AG08395 (cell line): ENCODE measurements around the gene CACNA1H.
"Not testable (repeated sequence)": the region's sequence is repeated elsewhere in the genome, so short reads cannot be mapped to it uniquely, and the experiment has no call there.

ENCODE experiments used
- DNase-seq: peaks from one replicate; pipeline ENCODE4 v3.0.0; 2012; ENCODE audit warnings: mixed read lengths, low spot score

The CACNA1H gene

DNA sequence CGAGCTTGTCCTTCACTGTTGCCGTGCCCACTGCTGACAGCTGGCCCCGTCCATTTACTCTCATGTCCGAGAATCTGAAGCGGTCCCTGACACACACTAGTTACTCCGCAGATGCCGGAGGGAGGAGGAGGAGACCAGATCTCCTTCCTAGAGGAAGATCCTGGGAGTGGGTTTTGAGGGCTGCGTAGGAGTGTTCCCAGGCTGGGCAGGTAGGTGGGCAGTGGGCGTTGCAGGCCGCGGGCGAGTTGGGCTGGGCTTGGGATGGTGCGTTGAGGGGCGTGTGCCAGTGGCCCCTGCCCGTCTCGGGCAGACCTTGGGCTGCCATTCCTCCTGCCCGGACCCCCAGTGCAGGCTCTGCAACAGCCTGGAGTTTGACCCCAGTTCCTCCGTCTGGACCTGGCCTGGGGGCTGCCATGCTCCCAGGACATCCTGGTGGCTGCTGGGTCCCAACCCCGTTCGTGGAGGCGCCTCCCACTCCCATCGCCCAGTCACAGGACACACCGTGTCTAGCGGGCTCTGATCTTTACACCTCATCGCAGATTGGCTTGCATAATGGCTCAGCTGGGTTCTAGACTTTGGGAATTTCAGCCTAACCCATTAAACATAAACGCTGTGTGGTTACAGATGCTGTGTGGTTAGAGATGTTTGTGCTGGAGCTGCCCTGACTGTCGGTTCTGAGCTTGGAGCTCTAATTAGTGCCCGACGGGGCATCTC, 22.8 kb downstream of the CACNA1H start:
- no peak for DNase-seq

DNA sequence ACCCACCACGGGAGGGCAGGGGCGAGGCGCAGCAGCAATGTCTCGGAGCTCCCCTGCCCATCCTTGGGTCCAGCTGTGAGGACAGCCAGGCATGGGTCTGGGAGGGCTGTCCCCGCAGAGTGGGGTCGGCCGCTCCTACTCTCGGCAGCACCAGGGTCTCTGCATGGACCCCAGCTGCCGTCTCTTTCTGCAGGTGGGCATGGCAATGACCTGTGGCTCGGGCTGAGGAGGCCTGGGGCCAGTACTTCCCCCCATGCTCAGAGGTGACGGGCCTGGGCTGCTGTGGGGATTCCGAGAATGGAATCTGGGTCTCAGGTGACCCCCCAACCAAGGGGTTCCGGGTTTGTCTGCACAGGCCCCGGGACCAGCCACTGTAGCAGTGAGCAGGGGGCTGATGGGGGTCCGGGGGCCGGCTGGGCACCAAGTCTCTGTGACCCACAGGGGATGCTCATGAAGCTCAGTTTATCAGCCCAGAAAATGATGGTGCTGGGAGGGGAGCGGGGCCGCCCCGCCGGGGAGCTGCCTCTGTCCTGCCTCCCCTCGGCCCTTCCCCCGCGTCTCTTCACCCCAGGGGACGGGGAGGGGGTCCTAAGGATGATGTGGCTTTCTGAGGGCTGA, 23.5 kb downstream of the CACNA1H start:
- DNase-seq: no peak

DNA sequence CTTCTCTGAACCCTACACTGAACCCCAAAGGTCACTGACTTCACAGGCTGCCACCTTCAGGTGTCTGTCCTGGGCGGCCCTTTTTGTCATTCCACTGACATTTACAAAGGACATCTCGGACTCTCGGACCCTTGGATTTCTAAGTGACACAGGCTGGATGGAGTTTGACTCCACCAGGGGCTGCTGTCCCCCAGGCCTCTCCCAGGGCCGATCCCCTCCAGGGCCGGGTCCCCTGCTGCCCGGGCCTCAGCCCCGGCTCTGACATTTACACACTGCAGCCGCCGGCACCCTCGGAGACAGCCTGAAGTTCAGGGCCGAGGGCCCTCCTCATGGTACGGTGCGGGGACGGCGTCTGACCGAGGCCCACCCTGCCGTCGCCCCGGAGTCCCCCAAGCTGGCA, 24.1 kb downstream of the CACNA1H start:
- DNase-seq: no peak

DNA sequence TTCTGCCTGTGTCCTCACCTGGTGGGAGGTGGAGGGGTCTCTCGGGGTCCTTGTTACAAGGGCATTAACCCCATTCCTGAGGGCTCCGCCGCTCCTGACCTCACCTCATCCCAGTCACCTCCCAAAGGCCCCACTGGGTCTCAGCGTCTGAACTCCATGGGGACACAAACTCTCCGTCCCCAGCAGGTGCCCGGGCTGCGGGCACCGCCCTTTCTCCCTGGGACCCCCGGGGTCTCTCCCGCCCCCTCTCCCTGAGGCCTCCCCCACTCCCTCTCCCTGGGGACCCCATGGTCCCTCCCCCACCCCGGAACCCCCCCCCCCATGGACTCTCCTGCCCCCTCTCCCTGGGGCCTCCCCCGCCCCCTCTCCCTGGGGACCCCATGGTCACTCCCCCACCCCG, 24.8 kb downstream of the CACNA1H start:
- no peak for DNase-seq

DNA sequence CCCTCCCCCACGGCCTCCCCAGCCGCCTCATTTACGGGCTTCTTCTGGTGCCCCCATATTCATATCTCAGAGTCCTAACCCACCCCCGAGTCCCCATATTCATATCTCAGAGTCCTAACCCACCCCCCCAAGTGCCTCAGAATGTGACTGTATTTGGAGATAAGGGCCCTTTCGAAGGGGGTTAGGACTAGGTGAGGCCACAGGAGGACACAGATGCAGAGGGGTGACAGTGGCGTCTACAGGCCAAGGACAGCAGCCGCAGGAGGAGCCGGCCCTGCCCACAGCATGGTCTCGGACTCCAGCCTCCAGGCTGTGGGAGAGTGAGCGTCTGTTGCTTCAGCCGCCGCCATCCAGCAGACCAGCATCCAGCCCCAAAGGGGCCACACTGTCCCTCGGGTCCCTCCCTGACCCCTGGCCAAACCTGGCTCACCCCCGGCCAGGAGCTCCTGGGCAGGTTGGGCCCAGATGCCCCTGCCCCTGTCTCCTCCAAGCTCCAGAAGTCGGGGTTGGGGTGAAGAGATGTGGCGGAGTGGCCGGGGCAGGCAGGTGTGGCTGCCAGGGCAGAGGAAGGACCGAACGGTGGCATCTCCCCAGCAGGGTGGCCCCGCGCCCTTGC, 25.5 kb downstream of the CACNA1H start:
- no peak for DNase-seq

DNA sequence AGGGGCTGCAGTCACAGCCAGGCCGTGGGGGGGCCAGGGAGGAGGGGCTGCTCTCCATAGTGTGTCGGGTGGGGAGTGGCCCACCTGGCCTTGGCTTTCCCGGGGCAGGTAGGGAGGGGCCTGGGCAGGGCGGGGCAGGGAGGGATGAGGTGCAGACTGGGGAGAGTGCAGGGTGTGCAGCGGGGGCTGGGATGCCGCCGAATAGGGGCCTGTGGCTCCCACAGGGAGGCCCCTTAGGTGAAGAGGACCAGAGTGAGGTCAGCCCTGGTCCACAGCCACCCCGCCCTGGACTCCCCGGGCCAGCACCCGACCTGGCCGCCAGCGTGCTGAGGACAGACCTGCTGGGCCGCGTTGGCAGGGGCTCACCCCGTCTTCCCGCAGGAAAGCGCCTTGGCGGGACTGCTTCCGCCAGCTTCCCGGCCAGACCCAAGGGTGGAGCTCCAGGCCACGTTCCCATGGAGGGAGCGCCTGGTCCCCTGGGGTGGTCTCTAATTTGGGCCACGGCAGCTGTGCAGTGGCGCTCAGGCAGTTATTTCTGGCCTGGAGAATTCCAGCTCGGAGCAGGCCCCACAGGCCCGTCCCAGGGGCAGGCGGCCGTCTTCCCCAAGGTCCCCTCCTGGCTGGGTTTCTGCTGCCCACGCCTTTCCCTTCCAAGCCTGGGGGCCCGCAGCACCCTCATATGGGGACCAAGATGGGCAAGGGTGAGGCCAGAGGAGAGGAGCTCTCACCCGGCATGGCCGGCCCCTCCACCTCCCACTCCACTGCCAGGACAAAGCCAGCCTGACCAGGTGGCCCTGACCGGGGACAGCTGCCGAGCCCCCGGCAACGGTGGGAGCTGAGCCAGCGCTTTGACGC, 27.9 kb downstream of the CACNA1H start:
- DNase-seq: no peak

DNA sequence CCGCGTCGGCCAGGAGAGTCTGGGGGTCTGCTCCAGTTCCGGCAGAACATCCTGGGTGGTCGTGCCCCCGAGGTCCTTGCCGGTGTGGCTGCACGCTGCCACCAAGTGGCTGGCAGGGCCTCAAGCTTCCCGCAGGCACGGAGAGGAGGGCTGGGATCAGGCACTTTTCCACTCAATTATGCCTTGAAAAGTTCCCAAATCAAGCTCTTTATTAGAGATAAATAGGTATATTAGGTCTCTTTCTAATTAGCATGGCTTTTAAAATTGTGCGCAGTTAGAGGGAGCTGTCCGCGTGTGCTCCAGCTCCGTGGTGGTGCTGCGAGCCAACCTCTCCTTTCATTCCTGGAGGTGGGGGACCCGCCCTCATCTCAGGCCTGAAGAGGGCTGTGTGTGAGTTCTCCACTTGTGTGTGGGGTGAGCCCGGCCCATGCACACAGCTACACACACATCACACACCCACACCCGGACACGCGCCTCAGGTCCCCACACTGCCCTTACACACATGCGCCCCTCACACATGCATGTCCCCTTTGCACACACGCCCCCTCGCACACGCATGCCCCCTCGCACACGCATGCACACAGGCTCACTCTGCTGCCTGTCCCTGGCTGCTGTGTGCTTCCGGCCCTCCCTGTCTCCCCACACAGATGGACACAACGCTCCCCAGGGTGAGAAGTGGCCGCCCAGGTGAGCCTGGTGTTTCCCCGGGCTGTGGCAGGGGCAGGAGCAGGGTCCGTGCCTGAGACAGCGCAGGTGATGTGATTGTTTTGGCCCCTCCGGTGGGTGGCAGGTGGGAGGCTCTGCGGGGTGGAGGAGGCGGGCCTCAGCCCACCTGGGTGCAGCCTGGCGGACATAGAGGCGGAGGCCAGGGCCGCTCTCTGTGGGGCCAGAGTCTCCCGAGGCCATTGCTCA, 28.8 kb downstream of the CACNA1H start:
- no peak for DNase-seq

DNA sequence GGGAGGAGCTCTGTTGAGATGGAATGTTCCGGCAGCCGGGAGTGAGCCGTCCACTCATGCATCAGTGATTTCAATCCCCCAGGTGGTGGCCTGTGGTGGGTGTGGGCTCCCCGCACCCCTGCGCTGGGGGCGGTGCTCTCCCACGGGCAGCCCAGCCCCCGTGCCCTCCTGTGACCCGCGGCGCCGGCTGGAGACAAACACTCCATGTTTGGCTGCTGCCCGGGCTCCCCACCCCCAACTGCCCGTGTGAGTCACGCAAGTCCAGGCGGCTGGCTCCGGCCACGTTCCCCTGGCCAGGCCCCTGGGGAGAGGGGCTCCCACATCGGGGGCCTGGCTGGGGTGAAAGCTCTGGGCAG, 29.4 kb downstream of the CACNA1H start:
- DNase-seq: peak; percentile 63

DNA sequence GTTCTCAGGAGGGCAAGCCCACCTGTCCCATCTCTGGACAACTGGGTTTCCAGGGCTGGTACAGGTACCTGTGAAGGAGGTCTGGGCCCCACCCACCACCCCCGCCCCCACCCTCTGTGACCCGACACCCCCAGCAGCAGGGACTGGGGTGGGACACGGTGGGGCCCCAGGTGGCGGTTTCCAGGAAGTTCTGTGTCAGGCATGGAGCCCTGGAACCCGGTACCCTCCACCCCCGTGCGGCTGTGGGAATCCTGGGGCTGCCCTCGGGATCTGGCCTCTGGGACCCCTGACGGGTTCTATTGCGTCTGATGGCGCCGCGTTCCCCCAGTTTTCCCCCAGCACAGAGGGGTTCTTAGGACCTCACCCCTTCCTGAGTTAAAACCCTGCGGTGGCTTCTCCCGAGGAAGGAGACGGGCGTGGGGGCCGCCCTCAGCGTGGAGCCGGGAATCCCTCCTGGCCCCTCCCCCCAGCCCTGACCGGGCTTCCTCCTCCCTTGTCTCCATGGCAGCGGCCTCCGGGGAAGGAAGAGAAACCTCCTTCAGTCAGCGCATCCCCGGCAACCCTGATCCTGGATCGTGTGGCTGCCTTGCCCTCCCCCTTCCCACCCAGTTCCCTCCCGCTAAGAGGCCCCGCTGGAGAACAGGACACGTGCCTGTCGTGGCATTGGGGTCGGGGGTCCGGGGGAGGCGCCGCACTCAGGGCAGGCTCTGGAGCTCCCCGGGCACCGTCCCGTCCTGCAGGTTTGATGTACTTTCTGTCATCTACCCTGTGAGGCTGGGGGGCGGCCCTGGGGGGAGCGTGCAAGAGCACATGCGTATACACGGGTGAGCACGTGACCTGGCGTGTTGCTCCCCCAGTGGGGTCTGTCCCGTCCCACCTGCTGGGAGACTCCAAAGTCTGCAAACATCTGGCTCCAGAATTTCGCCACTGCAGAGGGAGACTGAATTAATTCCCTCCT, 30.3 kb downstream of the CACNA1H start:
- DNase-seq: peak; percentile 52

DNA sequence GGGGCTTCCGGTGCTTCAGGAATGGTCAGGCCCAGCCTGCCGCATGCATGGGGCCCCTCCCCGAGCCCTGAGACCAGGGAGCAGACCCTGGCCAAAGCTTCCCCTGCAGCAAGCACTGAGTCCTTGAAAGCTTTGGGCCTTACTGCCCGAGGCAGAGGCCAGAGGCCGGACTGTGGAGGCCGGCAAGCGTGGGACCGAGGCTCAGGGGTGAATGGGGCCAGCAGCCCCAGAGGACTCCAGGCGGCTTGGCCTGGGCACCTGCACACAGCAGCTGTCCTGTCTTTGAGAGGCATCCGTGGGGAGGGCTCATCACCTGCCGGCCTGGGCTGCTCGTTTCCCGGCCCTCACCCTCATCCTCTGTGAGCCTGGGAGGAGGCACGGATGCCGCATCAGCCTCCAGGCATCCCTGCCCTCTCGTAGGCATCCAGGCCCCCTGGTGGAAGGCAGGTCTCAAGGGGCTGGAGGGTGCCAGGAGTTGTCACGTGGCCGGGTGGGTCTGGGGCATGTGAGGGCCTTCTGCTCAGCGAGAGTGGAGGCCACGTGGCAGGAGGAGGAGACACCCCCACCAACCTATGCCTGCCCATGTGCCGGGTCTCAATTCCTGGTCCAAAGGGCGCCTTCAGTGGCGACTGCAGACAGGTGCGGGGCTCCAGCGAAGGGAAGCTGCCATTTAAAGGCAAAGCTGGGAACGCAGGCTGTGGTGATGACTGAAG, 31.4 kb downstream of the CACNA1H start:
- no peak for DNase-seq

DNA sequence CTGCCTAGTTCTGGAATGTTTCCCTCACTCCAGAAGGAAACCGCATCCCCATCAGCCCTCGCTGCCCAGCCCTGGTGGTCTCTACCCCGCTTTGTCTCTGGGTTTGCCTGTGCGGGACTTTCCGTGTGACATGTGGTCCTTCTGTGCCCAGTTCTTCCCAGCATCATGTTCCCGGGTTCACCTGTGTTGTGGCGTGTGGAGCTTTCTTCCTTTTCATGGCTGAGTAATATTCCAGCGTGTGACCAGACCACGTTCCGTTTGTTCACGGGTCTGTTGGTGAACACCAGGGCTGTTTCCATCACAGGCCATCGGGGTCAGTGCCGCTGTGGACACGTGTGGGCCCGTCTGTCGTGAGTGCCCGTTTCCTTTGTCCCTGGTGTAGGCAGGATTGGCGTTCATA, 32.1 kb downstream of the CACNA1H start:
- no peak for DNase-seq

DNA sequence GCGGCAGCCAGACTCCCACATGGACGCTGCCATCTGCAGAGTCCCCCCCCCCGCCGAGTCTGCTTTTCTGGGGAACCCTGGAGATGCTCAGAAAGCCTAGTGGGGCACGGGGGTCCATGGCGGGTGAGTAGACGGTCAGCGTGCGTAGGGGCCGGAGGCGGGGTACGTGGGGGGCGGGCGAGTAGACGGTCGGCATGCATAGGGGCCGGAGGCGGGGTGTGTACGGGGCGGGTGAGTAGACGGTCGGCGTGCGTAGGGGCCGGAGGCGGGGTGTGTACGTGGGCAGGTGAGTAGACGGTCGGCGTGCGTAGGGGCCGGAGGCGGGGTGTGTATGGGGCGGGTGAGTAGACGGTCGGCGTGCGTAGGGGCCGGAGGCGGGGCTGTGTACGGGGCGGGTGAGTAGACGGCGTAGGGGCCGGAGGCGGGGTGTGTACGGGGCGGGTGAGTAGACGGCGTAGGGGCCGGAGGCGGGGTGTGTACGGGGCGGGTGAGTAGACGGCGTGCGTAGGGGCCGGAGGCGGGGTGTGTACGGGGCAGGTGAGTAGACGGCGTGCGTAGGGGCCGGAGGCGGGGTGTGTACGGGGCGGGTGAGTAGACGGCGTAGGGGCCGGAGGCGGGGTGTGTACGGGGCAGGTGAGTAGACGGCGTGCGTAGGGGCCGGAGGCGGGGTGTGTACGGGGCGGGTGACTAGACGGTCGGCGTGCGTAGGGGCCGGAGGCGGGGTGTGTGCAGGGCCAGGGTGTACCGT, 32.7 kb downstream of the CACNA1H start:
- not testable (repeated sequence) for DNase-seq

DNA sequence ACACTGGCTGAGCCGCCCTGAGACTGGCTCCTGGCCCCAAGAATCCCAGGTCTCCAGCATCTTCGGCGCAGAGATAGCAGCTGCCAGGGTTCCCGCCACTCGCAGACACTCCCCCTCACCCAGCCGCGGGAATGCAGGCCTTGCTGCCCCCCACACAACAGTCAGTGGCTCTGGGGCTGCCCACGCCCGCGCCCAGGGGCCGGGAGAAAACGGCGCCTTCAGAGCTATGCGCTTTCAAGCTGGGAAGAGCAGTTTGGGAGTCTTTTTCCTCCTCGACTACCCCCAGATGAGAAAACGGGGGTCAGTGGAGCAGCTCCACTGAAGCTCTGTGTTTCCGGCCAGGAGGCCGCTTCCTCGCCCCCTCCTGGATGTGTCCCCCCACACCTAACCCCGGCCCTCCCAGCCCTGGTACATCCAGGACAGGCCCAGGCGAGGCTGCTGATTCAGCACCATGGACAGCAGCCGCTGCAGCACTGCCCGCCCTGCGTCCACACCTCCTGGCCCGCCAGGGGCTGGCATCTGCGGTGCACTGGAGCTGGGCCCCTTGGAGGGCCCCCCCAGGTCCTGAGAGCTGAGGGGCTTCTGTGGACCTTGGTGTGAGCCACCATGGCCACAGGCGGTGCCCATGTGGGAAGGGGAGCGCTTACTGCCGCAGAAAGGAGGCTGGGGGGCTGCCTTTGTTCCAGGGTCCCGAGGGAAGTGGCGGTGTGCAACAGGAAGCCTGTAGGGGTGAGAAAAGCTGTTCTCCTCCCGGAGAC, 35.7 kb downstream of the CACNA1H start:
- peak; percentile 63 for DNase-seq

DNA sequence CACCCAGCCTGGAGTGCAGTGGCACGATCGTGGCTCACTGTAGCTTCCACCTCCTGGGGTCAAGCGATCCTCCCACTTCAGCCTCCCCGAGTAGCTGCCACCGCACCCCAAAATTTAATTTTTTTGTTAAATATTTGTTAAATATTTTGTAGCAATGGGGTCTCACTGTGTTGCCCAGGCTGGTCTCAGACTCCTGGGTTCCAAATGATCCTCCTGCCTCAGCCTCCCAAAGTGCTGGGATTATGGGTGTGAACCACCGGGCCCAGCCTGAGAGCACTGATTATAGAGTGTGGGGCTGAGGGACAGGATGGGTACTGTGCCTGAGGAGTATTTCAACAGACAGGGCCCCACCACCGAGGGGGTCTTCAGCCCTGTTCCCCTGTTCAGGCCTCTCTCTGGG, 36.5 kb downstream of the CACNA1H start:
- DNase-seq: no peak

DNA sequence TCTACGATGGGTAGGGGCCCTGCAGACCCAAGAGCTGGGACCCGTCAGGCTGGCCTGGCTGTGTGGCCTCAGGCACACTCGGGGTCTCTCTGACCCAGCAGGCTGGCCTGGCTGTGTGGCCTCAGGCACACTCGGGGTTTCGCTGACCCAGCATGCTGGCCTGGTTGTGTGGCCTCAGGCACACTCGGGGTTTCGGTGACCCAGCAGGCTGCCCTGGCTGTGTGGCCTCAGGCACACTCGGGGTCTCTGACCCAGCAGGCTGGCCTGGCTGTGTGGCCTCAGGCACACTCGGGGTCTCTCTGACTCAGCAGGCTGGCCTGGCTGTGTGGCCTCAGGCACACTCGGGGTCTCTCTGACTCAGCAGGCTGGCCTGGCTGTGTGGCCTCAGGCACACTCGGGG, 37.9 kb downstream of the CACNA1H start:
- not testable (repeated sequence) for DNase-seq

DNA sequence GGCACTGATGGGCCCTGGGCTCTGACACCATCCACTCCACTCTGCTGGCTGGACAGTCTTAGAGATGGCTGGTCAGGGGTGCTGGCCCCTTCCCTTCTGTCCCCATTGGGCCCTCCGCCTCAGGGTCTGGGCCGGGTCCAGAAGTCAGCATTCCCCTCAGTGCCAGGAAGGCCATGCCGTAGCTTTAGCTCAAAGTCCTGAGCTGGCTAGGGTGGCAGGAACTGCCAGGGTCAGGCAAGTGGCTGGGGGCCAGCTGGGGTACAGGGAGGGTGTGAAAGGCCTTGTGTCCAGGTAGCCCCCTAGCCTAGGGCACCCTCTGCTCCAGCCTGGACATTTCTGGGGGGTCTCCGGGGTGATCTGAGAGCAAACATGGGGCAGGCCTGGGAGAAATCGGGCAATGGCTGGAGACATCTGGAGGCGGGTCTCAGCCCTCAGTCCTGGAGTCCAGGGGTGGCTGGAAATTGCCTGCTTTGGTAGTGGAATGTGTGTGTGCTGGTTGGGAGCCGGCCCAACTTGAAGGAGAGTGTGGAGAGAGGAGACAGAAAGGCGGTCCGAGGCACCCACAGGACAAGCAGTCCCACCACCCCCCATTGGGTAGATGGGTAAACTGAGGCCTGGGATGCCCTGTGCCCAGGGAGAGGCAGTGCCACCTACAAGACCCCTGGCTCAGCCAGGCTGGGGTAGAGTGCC, 39.6 kb downstream of the CACNA1H start:
- DNase-seq: no peak

DNA sequence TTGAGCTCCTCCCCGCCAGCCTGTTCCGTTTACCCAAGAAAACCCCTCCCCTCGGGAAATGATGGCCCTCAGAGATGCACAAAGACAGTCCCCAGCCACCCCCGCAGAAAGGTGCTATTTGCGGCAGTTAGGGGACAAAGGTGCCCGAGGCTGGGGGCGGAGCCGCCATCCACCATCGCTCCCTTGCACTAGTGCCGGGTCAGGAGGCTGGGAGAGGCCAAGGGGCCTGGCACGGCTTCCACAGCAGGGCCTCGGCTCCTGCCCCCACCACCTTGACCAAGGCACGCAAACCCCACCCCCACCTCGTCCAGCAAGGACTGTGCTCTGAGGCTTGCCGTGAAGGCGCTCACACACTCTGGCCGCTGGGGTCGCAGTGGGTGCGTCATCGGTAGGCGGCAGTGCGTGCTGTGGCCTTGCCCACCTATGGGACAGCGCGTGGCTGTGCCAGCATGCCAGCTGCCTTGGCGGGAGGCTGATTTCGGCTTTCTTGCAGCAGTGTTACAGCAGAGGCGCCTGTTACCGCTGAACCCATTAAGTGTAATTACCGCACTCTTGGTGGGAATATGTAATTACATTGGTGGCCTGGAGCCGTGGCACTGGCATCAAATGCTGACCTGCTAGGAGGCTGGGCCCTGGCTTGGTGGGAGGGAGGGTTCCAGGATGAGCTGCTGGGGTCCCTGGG, 40.4 kb downstream of the CACNA1H start:
- DNase-seq: no peak
